ENCODE results near the gene RAB1B. TPM values are rescaled to one million over a fixed set of nuclear protein-coding genes. Genes with fewer than 3 reads are reported as not detected.

The RAB1B gene
- total and polyA plus RNA-seq, 10 of the 15 experiments (the other 5 are each of a cell fraction or from before 2014, with no cell fraction given), result 10.4 to 193 (median 96.9) TPM

DNA sequence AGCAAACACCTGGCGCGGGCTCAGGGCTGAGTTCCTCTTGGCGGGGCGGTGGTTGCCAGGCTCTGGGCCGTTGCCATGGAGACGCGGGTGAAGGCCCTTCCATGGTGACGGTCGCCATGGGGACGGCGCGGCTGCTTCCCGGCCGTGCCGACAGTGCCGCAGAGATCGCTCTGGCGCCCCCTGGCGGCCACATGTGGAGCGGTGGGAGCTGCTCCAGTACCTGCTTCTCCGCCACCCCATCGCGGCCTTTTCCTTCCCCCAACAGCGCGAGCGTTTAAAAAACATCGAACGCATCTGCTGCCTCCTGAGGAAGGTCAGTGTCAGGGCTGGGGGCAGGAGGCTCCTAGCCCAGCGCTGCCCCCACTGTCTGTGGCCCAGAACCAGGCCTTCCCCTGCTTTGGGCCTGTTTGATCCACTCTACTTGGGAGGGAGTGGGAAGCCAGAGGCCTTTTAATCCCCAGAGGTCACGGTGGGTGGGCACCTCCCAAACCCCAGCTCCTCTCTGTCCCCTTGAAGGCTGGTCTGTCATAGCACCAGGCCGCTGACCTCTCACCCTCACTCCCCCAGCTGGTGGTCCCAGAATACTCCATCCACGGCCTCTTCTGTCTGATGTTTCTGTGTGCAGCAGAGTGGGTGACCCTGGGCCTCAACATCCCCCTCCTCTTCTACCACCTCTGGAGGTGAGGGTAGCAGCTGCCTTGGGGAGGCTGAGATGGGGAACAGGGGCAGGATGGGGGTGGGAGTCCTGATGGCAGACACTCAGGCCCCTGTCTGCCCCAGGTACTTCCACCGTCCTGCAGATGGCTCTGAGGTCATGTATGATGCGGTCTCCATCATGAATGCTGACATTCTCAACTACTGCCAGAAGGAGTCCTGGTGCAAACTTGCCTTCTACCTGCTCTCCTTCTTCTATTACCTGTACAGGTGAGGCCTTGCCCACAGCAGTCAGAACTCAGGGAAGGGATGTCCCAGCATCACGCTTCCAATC lies 14.3 kb downstream of the RAB1B start (continued):
- TF ChIP-seq SRF (IDR thresholded peaks at IDR 0.05; ENCODE audit: low read depth in 2 of 2, low read length in 2 of 2), result peak in 1 of 2 experiments; percentile 63; a peak in 1 of 4 replicates
- TF ChIP-seq, protein P1, sequence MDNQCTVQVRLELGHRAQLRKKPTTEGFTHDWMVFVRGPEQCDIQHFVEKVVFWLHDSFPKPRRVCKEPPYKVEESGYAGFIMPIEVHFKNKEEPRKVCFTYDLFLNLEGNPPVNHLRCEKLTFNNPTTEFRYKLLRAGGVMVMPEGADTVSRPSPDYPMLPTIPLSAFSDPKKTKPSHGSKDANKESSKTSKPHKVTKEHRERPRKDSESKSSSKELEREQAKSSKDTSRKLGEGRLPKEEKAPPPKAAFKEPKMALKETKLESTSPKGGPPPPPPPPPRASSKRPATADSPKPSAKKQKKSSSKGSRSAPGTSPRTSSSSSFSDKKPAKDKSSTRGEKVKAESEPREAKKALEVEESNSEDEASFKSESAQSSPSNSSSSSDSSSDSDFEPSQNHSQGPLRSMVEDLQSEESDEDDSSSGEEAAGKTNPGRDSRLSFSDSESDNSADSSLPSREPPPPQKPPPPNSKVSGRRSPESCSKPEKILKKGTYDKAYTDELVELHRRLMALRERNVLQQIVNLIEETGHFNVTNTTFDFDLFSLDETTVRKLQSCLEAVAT (IDR thresholded peaks at IDR 0.05), result no peak
- TF ChIP-seq ZNF217 (IDR thresholded peaks at IDR 0.05), result no peak
- TF ChIP-seq RUNX3 (IDR thresholded peaks at IDR 0.05; ENCODE audit: low read length), result 0 out of 2 replicates have a peak, but pooled peaks have one; percentile 12
- peak; percentile 42 for TF ChIP-seq SP1 (IDR thresholded peaks at IDR 0.05; ENCODE audit: low read depth, low read length)
- TF ChIP-seq, protein P2, sequence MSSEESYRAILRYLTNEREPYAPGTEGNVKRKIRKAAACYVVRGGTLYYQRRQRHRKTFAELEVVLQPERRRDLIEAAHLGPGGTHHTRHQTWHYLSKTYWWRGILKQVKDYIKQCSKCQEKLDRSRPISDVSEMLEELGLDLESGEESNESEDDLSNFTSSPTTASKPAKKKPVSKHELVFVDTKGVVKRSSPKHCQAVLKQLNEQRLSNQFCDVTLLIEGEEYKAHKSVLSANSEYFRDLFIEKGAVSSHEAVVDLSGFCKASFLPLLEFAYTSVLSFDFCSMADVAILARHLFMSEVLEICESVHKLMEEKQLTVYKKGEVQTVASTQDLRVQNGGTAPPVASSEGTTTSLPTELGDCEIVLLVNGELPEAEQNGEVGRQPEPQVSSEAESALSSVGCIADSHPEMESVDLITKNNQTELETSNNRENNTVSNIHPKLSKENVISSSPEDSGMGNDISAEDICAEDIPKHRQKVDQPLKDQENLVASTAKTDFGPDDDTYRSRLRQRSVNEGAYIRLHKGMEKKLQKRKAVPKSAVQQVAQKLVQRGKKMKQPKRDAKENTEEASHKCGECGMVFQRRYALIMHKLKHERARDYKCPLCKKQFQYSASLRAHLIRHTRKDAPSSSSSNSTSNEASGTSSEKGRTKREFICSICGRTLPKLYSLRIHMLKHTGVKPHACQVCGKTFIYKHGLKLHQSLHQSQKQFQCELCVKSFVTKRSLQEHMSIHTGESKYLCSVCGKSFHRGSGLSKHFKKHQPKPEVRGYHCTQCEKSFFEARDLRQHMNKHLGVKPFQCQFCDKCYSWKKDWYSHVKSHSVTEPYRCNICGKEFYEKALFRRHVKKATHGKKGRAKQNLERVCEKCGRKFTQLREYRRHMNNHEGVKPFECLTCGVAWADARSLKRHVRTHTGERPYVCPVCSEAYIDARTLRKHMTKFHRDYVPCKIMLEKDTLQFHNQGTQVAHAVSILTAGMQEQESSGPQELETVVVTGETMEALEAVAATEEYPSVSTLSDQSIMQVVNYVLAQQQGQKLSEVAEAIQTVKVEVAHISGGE (CRISPR knock-in tag; IDR thresholded peaks at IDR 0.05), result no peak
